ENCODE data around the gene TSPEAR. TPM values are rescaled to one million over a fixed set of nuclear protein-coding genes. Genes with fewer than 3 reads are reported as not detected.

The TSPEAR gene
- total and polyA plus RNA-seq, 2 donors from 2014 or later = 0.09 to 0.22 TPM

GRCh38 chr21:44713846-44714245, 2.5 kb upstream of the TSPEAR start:
- intact Hi-C loops (cut with DNase I) = no loop called here
- H3K4me1 ChIP-seq (ENCODE audit: control insufficient read depth in 2 of 3, insufficient read depth in 2 of 3, low read depth in 1 of 3, low read length in 3 of 3) = no peaks in the 10 kb centered on the region
- H3K27me3 ChIP-seq (ENCODE audit: control insufficient read depth, insufficient read depth, low read length) = peaks cover 26% of the 10 kb centered on the region
- H3K9me3 ChIP-seq (ENCODE audit: control insufficient read depth in 2 of 3, insufficient read depth in 1 of 3, low read length in 3 of 3) = no peaks in the 10 kb centered on the region
- DNase-seq = peak in 1 of 5 donors; percentile 1
- H3K9ac ChIP-seq (ENCODE audit: low read length in 3 of 3) = no peak overlapping the region
- FAIRE-seq = no peak
- TF ChIP-seq, protein P1, sequence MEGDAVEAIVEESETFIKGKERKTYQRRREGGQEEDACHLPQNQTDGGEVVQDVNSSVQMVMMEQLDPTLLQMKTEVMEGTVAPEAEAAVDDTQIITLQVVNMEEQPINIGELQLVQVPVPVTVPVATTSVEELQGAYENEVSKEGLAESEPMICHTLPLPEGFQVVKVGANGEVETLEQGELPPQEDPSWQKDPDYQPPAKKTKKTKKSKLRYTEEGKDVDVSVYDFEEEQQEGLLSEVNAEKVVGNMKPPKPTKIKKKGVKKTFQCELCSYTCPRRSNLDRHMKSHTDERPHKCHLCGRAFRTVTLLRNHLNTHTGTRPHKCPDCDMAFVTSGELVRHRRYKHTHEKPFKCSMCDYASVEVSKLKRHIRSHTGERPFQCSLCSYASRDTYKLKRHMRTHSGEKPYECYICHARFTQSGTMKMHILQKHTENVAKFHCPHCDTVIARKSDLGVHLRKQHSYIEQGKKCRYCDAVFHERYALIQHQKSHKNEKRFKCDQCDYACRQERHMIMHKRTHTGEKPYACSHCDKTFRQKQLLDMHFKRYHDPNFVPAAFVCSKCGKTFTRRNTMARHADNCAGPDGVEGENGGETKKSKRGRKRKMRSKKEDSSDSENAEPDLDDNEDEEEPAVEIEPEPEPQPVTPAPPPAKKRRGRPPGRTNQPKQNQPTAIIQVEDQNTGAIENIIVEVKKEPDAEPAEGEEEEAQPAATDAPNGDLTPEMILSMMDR (IDR thresholded peaks at IDR 0.05; ENCODE audit: borderline replicate concordance, extremely low read depth, insufficient read depth) = no peak
- H3K36me3 ChIP-seq (ENCODE audit: control insufficient read depth in 2 of 3, insufficient read depth in 3 of 3, low read length in 3 of 3) = no peaks in the 10 kb centered on the region
- H3K4me3 ChIP-seq (ENCODE audit: low read length in 3 of 3) = no peak overlapping the region
- H3K27ac ChIP-seq (ENCODE audit: low read depth in 2 of 2, low read length in 2 of 2) = no peak overlapping the region

DNA sequence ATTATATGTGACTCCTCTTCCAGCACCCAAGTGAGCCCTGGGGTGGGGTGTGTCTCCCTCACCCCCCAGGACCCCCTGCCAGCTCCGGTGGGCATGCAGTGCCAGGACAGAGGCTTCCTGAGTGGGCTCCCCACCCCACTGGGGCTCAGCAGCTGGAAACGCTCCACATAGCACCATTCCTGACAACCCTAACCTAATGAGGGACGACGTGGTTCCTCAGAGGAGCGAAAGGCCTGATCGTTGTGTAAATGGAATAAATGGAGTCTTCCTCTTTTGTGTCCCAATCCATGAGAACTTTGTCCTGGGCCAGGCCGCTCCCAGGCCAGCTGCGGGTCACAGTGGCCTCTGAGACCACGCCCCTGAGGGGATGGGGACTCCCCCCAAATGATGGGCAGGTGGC, 1.8 kb upstream of the TSPEAR start:
- H3K4me1 ChIP-seq (ENCODE audit: control insufficient read depth in 2 of 3, insufficient read depth in 2 of 3, low read depth in 1 of 3, low read length in 3 of 3) = no peaks in the 10 kb centered on the region

GRCh38 chr21:44712203-44713028, 1.0 kb upstream of the TSPEAR start:
- H3K9ac ChIP-seq (ENCODE audit: low read length in 3 of 3) = no peak overlapping the region
- H3K27me3 ChIP-seq (ENCODE audit: control insufficient read depth, insufficient read depth, low read length) = peaks cover 29% of the 10 kb centered on the region
- no peaks in the 10 kb centered on the region for H3K36me3 ChIP-seq (ENCODE audit: control insufficient read depth in 2 of 3, insufficient read depth in 3 of 3, low read length in 3 of 3)
- FAIRE-seq = no peak
- intact Hi-C loops (cut with DNase I) = no loop called here
- no peak overlapping the region for H3K4me3 ChIP-seq (ENCODE audit: low read length in 3 of 3)
- TF ChIP-seq, protein P1 (IDR thresholded peaks at IDR 0.05; ENCODE audit: borderline replicate concordance, extremely low read depth, insufficient read depth) = no peak
- no peaks in the 10 kb centered on the region for H3K4me1 ChIP-seq (ENCODE audit: control insufficient read depth in 2 of 3, insufficient read depth in 2 of 3, low read depth in 1 of 3, low read length in 3 of 3)
- no peaks in the 10 kb centered on the region for H3K9me3 ChIP-seq (ENCODE audit: control insufficient read depth in 2 of 3, insufficient read depth in 1 of 3, low read length in 3 of 3)
- DNase-seq = peak in 2 of 5 donors; percentile 9 to 34
- H3K27ac ChIP-seq (ENCODE audit: low read depth in 2 of 2, low read length in 2 of 2) = no peak overlapping the region

More for the DNA sequence above, 1.8 kb upstream of the TSPEAR start:
- intact Hi-C loops (cut with DNase I) = no loop called here
- peaks cover 29% of the 10 kb centered on the region for H3K27me3 ChIP-seq (ENCODE audit: control insufficient read depth, insufficient read depth, low read length)
- no peaks in the 10 kb centered on the region for H3K9me3 ChIP-seq (ENCODE audit: control insufficient read depth in 2 of 3, insufficient read depth in 1 of 3, low read length in 3 of 3)
- TF ChIP-seq, protein P1 (IDR thresholded peaks at IDR 0.05; ENCODE audit: borderline replicate concordance, extremely low read depth, insufficient read depth) = no peak
- no peak overlapping the region for H3K9ac ChIP-seq (ENCODE audit: low read length in 3 of 3)
- no peaks in the 10 kb centered on the region for H3K36me3 ChIP-seq (ENCODE audit: control insufficient read depth in 2 of 3, insufficient read depth in 3 of 3, low read length in 3 of 3)
- H3K27ac ChIP-seq (ENCODE audit: low read depth in 2 of 2, low read length in 2 of 2) = no peak overlapping the region
- FAIRE-seq (no peak), DNase-seq (peak in 2 of 5 donors; percentile 4 to 39)
- H3K4me3 ChIP-seq (ENCODE audit: low read length in 3 of 3) = no peak overlapping the region

All from kidney (tissue), 14 donors.